COLO829 (cell line): ENCODE results near the gene GLYR1.

ENCODE experiments used
- DNase-seq: peaks from one replicate; pipeline ENCODE4 v3.0.0; 2012; ENCODE audit warnings: low spot score

The GLYR1 gene

DNA sequence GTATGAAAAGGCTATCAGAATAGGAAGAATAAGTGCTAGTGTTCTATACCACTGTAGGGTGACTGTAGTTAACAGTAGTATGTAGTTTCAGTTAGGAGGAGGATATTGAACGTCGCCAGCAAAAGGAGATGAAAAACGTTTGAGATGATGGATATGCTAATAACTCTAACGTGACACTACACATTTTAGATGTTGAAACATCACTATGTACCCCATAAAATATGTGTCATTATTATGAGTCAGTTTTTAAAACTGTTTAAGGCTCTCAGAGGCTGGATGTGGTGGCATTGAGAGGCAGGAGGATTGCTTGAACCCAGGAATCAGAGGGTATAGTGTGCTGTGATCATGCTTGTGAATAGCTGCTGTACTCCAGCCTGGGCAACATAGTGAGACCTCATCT lies 32.0 kb upstream of the GLYR1 start:
- DNase-seq, result no peak

DNA sequence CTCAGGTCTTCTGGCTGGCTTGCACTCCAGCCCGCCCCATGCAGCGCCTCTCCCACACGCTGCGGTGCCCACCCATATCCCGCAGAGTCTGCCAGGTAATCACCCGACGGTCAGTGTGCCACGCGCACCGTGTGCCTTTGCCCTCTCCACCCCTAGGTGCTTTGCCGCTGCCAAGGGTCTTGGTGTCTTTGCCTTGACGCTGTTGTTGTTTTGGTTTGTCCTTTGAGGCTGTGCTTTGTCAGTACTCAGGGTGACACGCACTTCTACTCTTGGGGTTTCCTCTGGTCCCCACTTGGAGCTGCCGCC lies 30.2 kb upstream of the GLYR1 start:
- DNase-seq, result no peak

DNA sequence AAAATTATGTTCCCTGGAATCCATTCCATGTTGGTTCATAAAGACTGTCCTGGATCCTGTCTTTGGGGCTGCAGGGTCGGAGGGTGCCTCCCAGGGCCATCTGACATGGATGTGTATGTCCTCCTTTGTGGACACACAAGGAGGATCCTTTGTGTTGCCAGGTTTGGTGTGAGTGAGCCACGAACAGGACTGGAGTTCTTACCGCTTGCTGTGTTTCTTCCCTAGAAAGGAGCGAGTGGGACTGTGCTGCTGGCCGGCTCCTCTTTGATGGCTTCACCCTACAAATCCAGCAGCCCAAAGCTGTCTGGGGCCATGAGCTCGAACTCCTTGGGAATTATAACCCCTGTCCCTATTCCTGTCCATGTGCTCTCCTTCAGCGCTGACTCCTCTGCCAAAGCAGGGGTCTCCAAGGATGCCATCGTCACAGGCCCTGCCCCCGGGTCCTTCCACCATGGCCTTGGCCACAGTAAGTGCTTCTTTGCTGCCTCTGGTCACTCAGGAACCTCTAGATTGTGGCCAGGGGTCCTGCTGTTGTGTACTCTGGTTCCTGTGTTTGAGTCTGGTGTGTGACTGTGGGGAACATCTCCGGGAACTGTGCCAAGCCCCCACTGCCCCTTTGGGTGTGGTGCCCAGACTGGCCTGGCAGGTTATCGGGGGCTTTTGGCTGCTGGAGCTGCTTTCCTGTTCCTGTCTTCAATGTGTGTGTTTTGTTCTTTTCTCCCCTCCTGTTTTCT lies 29.7 kb upstream of the GLYR1 start:
- no peak for DNase-seq

DNA sequence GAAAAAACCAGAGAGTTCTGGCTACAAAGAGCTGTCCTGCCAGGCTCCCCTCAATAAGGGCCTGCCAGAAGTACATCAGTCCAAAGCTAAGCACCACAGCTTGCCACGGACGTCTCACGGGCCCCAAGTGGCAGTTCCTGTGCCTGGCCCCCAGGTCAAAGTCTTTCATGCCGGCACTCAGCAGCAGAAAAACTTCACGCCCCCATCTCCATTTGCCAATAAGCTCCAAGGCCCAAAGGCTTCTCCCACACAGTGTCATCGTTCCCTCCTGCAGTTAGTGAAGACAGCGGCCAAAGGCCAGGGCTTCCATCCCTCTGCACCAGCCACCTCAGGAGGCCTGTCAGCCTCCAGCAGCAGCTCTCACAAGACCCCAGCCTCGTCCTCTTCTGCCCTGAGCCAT lies 27.6 kb upstream of the GLYR1 start:
- no peak for DNase-seq

DNA sequence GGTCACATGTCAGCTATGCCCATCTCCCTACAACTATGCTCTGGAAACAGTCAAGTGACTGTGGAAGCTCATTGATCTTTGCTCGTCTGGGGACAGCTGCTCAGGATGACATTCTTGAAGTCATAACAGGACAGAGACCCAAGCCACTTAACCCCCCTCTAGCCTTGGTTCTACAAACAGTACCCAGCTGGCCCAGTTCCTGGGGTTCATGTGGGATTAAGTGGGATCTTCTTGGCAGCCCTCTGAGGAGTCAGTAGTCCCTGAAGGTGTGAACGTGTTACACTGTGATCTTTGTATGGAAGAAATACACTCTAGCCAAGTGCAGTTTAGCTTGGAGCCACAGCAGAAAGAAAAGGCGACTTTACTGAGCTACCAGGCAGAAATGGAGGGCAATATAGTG lies 26.0 kb upstream of the GLYR1 start:
- DNase-seq, result no peak

DNA sequence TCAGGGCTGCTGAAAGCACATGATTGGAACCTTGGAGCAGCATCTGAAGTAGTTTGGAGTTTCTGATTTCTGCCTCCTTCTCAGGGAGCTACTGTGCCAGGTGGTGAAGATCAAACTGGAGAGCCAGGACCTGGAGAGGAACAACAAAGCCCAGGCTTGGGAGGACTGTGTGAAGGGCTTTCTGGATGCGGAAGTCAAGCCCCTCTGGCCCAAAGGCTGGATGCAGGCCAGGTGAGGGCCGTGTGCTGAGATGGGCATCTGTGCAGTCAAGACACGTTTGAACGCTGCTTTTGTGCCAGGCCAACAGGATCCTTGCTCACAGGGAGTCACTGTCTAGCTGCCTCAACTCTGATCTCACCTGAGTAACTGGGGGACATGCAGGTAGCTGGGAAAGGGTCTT lies 24.0 kb upstream of the GLYR1 start:
- DNase-seq, result no peak

DNA sequence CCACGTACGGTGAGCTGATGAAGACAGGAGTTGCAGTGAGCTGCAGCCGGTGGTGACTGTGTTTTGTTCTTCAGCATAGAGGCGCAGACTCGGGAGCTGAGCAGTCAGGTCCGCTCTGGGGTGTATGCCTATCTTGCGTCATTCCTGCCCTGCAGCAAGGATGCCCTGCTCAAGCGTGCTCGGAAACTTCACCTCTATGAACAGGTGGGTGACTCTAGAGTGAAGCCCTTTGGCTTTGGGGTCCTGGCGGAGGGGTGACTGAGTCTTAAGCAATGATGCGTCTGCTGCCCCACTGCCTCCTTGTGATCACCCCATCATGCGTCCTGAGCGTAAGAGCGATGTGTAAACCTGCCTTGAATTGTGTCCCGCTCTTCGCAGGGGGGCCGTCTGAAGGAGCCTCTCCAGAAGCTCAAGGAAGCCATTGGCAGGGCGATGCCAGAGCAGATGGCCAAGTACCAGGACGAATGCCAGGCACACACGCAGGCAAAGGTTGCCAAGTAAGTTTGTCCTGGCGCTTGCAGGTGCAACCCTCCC lies 23.1 kb upstream of the GLYR1 start:
- DNase-seq, result no peak

DNA sequence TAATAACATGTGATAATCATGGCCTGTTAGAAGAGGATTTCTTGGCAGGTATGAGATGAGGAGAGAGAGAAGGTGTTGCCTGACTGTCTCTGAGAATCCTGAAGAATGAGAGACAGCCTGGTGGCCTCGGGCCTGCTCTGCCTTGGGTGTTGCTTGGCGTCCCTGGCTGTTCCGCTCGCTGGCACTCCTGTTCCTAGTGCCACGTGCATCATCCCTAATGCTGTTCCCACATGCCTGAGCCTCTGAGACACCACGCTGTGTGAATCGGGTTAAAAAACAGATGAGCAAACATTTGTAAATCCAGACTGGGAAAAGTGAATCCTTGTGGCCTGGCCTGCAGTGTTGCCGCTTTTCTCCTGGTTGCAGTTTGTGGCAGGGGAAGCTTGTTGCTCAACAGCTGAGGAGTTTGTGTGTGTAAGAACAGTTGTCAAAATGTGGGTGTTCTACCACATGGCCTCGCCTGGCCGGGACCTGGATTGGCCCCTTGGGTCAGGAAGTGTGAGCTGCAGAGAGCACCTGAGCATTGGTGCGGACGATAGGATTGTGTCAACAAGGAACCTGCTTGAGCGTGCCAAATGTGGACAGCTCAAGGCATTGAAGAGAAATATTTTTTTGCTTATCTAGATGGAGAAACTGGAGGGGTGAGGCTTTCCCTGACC lies 22.2 kb upstream of the GLYR1 start:
- DNase-seq, result no peak

DNA sequence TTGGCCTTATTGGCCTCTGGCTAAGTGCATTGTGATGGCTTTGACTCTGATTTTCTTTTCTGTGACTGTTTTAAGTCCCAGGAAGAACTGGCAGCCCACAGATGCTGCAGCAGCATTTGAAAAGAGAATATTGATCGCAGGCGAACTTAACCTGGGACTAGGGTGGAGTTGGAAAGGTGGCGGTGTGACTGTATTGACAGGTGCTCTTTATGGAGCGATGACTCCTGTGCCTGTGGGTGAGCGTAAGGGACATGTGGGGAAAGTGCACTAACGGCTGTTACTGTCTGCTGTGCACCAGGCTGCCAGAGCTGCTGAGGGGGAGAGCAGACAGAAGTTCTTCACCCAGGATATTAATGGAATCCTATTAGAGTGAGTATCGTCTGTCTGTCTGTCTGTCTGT lies 21.4 kb upstream of the GLYR1 start:
- no peak for DNase-seq

DNA sequence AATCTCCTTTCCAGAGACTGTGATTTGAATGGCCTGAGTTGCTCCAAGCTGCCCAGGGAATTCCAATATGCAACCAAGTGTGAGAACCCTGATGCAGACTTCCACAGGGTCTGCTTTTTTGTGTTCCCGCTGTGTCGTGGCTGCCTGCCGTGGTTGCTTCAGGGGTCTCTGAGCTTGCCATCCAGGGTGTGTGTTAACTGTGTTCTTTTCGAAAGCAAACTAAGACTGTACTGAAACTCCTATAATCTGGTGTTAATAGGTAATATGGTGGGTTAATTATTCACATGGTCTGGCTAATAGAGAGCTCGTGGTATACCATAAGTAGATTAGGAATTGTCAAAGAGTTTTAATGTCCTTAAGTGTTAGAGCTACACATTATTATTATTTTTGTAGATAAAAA lies 20.9 kb upstream of the GLYR1 start:
- no peak for DNase-seq

DNA sequence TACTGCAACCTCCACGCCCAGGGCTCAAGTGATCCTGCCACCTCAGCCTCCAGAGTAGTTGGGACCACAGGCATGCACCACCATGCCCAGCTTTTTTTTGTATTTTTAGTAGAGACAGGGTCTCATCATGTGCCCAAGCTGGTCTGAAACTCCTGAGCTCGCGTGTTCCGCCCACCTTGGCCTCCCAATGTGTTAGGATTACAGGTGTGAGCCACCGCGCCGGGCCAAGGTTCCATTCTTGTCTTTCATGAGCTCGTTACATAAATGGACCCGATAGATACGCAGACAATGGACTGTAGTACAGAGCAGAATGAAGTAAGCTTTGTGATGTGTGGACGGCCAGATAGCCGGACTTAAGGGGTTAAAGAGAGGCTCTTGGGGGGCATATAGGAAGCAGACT lies 19.5 kb upstream of the GLYR1 start:
- no peak for DNase-seq

DNA sequence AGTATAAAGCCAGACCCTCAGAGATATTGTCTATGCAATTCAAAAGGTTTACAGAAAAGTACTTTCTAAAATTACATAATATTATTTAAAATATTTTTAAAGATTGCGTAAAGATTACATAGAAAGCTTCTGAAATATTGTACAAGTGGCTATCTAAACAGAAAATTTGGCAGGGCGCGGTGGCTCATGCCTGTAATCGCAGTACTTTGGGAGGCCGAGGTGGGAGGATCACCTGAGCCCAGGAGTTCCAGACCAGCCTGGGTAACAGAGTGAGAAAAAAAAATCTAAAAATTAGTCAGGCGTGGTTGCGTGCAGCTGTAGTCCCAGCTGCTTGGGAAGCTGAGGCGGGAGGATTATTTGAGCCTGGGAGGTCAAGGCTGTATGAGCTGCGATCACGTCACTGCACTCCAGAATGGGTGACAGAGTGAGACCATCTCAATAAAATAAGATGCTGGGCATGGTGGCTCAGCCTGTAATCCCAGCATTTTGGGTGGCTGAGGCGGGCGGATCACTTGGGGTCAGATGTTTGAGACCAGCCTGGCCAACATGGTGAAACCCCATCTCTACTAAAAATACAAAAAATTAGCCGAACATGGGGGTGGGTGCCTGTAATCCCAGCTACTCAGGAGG lies 18.3 kb upstream of the GLYR1 start:
- DNase-seq, result no peak

DNA sequence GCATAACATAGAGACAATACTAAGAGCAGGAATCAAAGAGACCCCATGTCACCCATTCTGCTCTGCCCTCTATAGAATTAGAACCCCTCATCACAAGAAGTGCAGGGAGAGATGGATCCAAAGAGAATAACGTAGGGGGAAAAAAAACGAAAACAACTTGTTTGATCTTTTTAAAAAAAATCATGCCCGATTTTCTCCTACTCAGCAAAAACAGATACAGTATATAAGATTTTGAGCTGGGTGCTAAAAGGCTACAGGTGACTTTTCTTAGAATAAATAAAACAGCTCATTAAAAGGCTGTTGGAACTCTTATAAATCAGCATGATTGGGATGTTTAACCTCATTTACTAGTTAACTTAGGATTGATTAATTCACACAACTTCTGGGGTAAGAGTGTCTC lies 17.6 kb upstream of the GLYR1 start:
- DNase-seq, result no peak

DNA sequence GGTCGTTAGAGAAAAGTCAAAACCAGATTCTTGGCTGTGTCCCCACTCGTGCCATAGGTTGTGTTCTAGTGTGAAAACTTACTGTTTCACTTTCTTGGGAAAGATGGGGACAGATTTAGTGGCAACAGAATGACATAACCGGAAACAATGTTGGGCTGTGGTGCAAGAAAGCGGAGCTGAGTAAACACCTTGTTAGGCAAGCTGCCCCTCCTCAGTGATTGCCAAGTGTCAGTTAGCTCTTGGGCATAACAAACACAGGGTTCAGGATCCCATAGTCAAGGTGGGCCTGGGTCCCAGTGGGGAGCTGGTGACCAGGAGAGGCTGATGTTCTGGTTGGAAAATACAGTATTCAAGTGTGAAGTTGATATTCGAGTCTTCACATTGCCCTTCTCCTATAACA lies 15.6 kb upstream of the GLYR1 start:
- no peak for DNase-seq

DNA sequence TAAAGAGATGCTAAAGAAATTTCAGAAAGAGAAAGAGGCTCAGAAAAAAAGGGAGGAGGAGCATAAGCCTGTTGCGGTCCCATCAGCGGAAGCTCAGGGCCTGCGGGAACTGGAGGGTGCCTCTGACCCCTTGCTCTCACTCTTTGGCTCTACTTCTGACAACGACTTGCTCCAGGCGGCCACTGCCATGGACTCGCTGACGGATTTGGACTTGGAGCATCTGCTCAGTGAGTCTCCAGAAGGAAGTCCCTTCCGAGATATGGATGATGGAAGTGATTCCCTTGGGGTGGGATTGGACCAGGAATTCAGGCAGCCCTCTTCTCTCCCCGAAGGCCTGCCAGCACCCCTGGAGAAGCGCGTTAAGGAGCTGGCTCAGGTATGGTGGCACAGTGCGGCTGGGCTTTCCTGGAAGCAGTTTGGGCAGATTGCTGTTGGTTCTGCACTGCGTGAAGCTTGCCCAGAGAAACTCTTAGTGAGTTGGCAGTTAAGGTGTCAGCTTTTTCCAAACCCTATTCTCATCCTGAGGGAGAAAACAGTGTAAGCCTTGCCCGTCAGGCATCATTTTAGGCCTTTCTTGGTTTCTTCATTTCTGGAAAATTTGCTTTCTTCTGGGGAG lies 13.7 kb upstream of the GLYR1 start:
- DNase-seq, result no peak

DNA sequence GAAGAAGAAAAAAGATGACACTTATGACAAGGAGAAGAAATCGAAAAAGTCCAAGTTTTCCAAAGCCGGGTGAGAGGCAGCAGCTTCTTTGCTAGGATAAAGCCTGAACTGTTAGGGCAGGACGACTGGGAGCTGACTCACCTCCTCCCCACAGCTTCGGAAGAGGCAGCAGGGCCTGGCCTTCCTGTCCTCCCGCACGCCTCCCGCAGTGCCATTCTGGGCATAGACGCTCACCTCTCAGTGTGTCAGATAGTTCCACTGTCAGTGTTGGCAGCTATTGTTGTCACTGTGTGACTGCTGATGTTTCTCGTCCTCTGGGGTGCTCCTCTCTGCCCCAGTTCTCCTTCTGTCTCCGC lies 12.8 kb upstream of the GLYR1 start:
- peak; percentile 50 for DNase-seq

DNA sequence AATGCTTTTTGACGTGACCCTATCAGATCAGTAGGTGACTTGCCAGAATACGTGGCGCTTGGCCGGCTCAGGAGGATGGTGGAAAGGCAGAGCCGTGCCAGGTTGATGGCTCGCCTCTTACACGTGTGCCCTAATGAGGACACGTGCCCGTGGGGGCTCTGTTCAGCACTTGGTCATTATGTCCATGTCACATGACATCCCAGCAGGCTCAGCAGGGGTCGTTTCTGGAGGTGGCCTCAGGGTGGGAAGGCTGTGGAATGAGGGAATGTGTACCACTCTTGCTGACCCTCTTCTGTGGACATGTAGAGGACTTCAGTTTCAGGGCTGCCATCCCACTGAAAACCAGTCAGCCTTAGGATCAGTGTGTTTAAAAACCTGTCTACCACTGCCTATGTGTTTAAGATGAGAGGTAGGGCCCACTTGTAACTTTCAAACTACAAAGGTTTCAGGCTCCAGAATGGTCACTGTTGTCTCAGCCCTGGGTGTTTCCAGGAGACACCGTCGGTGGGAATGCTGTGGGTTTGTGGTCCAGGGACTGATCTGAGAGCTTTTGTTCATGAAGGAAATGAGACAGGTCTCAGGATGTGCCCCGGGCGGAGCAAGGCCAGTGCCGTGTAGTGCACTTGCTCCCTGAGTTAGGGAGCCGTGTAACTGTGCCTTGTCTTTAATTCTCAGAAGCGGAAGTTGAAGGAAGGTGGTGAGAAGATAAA lies 12.3 kb upstream of the GLYR1 start:
- DNase-seq, result peak; percentile 41

DNA sequence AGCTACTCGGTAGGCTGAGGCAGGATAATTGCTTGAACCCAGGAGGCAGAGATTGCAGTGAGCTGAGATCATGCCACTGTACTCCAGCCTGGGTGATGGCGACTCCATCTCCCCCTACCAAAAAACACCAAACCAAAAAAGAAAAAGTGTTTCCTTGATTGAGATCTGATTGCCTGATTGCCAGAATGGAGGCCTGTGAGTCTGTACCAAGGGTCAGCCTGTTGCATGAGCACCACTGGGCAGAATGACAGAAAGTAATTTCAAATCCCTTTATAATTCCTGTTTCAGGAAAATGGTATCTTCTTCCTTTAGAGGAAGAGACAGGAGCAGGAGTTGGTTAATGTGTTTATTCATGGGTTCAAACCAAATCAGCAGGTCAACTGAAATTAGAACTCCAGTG lies 8.7 kb upstream of the GLYR1 start:
- no peak for DNase-seq

DNA sequence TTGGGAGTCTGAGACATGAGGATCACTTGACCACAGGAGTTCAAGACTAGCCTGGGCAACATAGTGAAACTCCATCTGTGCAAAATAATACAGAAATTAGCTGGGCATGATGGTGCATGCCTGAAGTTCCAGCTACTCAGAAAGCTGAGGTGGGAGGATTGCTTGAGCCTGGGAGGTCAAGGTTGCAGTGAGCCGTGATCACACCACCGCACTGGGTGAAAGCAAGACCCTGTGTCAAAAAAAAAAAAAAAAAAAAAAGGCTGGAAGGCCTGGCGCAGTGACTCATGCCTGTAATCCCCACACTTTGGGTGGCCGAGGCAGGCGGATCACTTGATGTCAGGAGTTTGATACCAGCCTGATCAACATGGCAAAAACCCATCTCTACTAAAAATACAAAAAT lies 8.3 kb upstream of the GLYR1 start:
- DNase-seq, result no peak

DNA sequence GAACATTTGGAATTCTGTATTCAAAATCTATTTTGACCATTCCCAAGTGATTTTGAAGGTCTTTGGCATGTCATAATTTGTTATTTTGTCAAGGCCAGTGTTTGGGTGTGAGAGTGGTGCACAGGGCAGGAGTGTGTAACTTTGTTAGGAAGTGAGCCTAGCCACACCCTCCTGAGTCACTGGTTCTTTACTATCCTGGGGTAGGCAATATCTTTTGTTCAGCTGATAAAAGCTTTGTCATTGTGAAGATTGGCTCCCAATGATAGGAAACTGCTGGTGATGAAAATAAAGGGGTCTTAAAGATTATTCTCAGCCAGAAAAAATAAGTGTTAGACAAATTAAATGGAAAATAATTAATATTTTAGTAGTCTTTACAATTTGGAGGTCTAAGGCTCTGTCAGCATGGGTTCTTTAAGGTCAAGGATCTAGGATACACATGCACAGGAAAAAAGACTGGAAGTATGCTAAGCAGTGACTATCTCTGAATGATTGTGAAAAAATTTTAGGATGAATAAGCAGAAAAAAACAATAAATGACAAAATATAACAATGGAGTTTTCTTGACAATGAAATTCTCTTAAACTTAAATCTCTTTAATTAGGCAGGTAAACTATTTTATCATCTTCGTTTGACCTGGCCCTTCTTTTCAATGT lies 5.3 kb upstream of the GLYR1 start:
- no peak for DNase-seq

DNA sequence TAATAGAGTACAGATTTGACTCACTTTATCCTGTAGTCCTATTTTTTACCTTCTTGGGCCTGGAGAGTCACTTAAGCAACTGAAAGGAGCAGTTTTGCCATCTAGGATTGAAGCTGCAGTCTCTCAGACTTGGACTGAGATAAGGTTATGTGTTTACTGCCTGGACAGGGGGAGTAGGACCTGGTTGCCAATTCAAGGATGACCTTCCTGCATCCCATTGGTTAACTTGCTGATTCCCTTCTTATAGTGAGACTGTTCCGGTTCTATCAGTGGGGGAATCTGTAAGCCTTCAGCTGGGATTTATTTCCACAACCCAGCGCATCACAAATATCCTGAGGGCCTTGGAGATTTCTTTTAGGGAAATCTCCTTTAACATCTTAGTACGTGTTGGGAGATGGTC lies 3.1 kb upstream of the GLYR1 start:
- no peak for DNase-seq
